ENCODE results near the gene TM9SF4.
"Not testable (repeated sequence)": the region's sequence is repeated elsewhere in the genome, so short reads cannot be mapped to it uniquely, and the experiment has no call there.

Gene TM9SF4

DNA sequence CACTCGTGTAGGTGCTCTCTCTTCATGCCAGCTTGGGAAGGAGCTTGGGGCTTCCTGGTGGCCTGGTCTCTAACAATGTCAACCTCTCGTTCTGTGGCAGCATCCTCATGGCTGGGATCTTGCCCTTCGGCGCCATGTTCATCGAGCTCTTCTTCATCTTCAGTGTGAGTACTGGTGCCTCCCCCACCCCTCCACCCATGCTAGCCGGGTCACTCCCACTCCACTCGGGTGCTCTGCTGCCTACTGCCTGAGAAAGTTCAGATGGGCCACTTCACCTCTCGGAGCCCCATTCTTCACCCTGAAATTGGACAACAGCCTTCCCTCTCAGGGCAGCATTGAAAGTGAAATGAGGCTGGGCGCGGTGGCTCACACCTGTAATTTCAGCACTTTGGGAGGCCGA, 48.8 kb downstream of the TM9SF4 start:
- DNase-seq (ENCODE audit: low read depth, low spot score), result no peak

DNA sequence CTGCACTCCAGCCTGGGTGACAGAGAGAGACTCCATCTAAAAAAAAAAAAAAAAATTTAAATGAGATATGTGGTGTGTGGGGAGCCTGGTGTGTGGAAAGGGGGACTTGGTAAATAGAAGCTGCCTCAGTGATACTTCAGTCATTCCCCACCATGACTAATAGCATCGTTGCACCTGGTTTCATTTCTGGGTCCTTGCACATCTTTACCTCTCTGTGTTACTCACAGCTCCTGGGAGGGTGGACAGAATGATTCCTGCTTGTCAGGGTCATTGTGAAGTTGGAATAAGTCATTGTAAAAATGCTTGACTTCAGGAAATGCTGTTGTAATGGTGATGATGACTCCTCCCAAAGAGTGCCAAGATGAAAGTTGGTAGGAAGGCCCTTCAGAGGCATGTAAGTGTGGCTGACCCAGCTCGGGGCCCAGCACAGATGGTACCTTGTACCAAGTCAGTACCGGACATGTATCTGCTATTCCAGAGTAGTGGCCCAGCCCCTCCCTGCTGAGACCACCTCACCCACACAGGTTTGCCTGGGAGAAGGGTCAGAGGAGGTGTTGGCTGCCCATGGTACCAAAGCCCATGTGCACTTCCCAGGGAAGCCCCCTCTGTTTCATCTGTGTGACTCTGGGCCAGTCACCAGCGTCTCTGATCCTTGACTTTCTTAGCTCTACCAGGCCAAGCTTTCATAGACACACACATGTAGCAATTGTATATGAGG, 49.6 kb downstream of the TM9SF4 start:
- no peak for DNase-seq (ENCODE audit: low read depth, low spot score)

DNA sequence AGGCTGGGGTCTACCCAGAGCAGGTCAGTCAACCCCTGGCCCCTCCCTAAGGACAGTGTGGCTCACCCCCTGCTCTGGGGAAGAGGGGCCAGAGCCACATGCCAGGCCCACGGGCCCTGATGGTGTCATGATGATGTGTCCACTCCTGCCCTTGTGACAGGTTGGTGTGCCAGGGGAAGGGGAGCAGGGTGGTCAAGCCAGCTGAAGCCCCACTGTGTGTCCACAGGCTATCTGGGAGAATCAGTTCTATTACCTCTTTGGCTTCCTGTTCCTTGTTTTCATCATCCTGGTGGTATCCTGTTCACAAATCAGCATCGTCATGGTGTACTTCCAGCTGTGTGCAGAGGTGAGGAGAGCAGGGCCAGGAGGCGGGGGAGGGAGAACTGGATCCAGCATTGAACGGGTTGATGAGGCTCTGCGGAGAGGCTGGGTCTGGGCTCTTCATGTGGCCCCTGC, 50.3 kb downstream of the TM9SF4 start:
- DNase-seq (ENCODE audit: low read depth, low spot score), result no peak

- DNase-seq (ENCODE audit: low read depth, low spot score), result no peak
Measured at GRCh38 chr20:32160341-32160740, 50.8 kb downstream of the TM9SF4 start.

DNA sequence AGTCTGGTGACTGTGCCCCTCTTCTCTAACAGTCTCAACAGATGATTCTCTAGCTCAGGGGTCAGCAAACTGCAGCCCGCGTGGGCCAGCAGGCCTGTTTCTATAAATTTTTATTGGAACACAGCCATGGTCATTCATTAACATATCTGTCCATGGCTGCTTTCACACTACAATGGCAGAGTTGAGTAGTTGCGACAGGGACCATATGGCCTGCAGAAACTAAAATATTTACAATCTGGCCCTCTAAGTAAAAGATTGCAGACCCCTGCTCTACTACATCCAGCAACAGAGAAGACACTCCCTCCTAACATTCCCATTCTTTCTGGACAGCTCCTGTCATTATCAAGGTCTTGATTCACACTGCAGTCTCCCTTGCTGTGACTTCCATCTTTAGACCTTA, 52.8 kb downstream of the TM9SF4 start:
- no peak for DNase-seq (ENCODE audit: low read depth, low spot score)

DNA sequence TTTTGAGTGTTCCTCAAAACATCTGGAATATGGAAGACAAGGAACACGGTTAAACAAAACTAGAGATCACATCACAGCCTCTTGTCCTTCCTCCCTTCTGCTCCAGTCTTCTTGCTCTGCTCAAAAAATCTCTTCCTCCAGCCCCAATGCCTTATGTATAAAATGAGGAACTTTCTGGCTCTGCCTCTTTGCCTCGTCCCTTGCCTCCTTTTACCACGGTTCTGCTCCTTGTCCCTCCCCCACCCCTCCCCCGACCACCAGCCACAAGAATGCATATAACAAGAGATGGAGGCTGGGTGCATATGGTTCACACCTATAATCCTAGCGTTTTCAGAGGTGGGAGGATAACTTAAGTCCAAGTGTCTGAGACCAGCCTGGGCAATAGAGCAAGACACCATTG, 54.4 kb downstream of the TM9SF4 start:
- DNase-seq (ENCODE audit: low read depth, low spot score), result no peak

DNA sequence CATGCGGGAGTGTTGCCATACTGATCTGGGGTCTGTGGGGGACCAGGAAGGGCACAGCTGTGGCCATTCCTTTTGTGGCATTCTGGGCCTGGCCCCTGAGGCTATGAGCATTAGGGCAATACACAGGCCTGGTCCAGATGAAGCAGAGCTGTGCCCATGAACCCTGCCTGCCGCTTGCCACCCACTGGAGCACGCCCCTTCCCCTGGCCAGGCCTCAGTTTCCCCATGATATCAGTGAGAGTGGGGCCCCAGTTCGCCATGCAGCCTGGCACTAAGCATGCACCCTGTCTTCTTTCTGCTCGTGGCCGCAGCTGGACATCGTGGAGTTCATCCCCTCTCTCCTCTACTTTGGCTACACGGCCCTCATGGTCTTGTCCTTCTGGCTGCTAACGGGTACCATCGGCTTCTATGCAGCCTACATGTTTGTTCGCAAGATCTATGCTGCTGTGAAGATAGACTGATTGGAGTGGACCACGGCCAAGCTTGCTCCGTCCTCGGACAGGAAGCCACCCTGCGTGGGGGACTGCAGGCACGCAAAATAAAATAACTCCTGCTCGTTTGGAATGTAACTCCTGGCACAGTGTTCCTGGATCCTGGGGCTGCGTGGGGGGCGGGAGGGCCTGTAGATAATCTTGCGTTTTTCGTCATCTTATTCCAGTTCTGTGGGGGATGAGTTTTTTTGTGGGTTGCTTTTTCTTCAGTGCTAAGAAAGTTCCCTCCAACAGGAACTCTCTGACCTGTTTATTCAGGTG, 55.6 kb downstream of the TM9SF4 start:
- no peak for DNase-seq (ENCODE audit: low read depth, low spot score)

DNA sequence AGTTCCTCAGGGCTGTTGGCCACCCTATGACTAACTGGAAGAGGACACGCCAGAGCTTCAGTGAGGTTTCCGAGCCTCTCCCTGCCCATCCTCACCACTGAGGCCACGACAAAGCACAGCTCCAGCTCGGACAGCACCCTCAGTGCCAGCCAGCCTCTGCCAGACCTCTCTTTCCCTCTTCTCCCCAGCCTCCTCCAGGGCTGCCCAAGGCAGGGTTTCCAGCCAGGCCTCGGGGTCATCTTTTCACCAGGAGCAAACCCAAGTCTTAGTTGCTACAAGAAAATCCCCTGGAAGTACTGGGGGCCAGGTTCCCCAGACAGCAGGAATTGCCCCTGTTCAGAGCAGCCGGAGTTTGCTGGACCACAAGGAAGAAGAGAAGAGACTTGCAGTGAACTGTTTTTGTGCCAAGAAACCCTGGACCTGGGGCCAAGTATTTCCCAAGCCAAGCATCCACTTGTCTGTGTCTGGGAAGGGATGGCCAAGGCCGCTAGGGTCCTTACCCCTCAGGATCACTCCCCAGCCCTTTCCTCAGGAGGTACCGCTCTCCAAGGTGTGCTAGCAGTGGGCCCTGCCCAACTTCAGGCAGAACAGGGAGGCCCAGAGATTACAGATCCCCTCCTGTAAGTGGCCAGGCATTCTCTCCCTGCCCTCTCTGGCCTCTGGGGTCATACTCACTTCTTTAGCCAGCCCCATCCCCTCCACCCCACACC, 56.5 kb downstream of the TM9SF4 start:
- no peak for DNase-seq (ENCODE audit: low read depth, low spot score)

DNA sequence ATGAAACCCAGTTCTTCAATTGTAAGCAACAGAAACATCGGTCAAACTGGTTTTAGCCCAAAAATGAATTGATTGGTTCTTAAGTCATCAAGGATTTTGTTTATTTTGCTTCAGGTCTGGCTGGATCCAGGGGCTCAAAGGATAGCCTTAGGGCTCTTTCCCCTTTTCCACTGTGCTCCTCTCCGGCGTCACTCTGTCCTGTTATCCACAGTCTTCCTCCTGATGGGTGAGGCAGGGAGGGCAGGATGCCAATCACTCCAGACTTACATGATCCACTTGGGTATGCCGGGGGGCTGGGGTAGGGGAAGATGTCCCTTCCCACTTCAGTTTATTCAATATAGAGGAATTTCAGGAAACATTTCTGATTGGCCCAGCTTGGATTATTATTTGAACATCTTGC, 58.0 kb downstream of the TM9SF4 start:
- DNase-seq (ENCODE audit: low read depth, low spot score), result no peak

DNA sequence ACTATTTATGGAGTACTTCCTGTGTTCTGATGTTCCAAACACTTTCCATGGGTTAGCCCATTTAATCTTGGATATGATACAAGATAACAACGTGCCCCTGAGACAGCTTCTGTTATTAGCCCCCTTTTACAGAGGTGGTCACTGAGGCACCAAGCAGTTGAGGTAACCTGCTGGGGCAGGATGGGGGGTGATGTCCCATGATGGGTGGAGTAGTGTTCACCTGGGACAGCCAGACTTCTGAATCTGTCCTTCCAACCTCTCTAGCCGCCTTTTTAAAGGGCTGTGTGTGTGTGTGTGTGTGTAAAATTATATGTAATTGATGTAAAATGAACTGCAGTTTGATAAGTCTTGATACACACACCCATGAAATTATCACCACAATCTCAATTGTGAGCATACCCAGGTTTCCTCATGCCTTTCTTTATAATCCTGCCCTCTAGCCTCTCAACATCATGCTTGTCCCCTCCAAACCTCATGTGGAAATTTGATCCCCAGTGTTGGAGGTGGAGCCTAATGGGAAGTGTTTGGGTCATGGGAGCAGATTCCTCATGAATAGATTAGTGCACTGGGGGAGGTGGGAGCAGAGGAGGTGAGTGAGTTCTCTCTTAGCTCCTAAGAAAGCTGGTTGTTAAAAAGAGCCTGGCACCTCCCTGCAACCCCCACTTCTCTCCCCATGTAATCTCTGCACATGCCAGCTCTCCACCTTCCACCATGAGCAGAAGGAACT, 58.8 kb downstream of the TM9SF4 start:
- no peak for DNase-seq (ENCODE audit: low read depth, low spot score)

DNA sequence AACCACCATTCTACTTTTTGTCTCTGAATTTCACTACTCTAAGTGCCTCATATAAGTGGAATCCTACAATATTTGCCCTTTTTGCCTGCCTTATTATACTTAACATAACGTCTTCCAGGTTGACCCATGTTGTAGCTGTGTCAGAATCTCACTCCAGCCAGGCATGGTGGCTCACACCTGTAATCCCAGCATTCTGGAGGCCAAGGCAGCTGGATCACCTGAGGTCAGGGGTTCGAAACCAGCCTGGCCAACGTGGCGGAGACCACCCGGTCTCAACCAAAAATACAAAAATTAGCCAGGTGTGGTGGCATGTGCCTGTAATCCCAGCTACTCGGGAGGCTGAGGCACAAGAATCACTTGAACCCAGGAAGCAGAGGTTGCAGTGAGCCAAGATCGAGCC, 68.2 kb downstream of the TM9SF4 start:
- not testable (repeated sequence) for DNase-seq (ENCODE audit: low read depth, low spot score)

GRCh38 chr20:32179515-32179914, 70.0 kb downstream of the TM9SF4 start:
- DNase-seq (ENCODE audit: low read depth, low spot score), result no peak

- DNase-seq (ENCODE audit: low read depth, low spot score), result no peak
Measured at GRCh38 chr20:32179934-32180333, 70.4 kb downstream of the TM9SF4 start.

GRCh38 chr20:32181606-32182005, 72.1 kb downstream of the TM9SF4 start:
- no peak for DNase-seq (ENCODE audit: low read depth, low spot score)

GRCh38 chr20:32183947-32184635, 74.6 kb downstream of the TM9SF4 start:
- DNase-seq (ENCODE audit: low read depth, low spot score), result no peak

DNA sequence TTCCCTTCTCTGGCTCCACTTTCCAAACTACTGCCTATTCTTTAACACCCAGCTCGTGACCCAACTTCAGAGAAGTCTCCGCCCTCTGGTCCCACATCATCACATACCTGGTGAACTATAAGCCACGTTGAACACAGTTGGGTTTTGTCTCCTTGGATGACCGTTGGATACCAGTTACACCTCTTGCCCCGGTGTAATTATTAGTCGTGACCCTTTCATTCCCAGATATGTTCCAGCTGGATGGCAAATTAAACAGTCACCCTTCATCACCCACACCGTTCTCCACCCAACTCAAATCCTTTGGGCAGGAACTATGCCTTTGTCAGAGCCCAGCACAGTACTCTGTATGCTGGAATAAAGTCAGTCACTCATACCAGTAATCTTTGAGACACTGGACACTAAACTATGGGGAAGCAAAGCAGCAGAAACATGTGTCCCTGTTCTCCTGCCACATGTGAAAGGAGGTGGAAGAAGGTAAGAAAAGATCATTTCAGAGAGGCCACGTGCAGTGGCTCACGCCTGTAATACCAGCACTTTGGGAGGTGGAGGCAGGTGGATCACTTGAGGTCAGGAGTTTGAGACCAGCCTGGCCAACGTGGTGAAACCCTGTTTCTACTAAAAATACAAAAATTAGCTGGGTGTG, 75.6 kb downstream of the TM9SF4 start:
- DNase-seq (ENCODE audit: low read depth, low spot score), result no peak

DNA sequence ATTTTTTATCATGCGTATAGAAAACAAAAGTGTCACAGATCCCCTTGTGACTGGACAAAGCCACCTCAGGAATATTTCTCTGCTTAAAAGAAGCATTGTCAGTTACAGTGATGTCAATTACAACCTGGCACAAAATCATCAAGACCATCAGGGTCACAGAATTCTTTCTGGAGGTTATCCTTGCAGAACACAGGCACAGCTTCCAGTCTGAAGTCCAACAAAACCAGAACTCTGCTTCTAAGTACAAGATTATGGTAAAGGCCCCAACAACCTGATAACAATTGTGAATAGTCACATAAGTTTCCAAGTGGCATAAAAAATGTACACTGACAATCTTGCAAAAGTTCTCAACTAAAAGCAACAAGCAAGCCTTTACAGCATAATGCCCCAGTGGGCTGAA, 77.0 kb downstream of the TM9SF4 start:
- no peak for DNase-seq (ENCODE audit: low read depth, low spot score)

DNA sequence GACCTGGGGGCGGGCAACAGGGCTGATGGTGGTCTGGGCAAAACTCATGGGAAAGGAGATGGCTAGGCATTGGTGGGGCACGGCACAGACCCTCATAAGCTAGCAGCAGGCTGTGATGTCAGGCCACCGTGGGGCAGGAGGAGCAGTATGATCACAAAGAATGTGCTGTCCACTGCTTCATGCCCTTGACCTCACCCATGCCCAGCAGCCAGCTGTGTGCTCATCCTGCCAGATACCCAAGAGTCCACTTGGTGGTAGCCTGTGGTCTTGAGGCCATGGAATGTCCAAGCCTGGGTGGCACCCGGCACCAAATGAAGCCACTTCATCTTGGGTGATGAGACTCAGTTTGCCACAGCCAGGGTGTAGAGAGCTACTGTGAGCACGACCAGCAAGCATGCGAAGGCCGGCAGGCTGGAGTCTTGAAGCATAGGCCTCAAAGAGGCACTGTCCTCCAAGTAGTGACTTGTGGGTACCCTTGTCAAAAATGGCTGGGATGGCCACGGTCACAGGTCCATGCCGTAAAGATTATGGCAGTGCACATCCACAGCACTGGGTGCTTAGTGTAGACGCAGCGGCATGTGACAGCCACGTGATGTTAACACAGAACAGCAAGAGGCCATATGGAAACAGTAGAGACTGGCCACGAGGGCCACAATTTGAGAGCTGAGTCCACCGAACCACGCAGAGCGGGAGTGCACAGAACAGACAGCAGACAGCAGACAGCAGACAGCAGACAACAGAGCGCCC, 79.0 kb downstream of the TM9SF4 start:
- no peak for DNase-seq (ENCODE audit: low read depth, low spot score)

DNA sequence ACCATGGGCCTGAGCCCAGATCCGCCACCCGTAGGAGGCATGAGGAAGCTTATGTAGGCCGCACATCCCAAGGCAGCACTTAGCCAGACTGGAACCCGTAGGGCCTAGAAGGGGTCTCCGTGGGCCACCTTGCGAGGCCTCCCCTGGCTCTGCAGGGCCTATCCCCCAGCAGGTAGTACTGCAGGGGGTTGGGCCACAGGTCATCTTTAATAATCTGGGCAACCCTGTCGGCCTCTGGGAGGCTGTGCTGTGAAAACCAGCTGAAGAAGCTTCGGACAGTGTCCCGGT, 79.6 kb downstream of the TM9SF4 start:
- no peak for DNase-seq (ENCODE audit: low read depth, low spot score)

All from iPS DF 19.7 (cell line).